UCSD-AML1 (cell line): Measurements from ENCODE around the gene TMEM87B.

Experiments
- DNase-seq: peaks from one replicate; lab custom pipeline; 2025; ENCODE audit not compliant: unreplicated experiment; lab: John Stamatoyannopoulos, UW

The TMEM87B gene

DNA sequence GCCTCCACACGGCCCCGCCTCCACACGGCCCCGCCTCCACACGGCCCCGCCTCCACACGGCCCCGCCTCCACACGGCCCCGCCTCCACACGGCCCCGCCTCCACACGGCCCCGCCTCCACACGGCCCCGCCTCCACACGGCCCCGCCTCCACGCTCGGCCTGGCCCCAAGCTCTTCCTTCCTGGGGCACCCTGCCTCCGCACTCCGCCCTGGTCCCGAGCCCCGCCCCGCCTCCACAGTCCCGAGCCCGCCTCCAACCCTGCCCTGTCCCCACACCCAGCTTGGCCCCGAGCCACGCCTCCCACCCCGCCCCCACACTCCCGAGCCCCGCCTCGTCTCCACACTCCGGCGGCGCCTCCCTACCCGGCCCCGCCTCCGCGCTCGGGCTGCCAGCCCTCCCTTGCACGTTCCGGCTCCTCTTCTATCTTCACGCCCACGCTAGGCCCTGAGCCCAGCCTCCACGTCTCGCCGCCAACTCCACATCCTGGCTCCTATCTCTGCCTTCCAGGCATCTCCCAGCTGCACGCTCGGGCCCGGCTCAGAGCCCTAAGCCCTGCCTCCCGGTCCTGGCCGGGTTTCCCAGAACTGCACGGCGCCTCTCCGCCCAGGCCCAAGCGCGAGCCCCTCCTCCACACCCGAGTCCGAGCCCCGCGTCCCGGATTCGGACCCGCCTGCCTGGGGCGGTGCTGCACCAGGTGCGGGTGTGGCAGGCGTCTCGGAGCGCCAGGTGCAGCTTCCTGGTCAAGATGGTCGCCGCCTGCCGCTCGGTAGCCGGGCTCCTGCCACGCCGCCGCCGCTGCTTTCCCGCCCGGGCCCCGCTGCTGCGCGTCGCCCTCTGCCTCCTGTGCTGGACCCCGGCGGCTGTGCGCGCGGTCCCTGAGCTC is at the start of gene TMEM87B:
TMEM87B (plus strand) TSS at position 423 of the 883 bp plus-strand sequence; CDS start at position 746, 323 bp downstream.
- peak; percentile 99 for DNase-seq

- DNase-seq = no peak
Measured at GRCh38 chr2:112005406-112006075, 49.5 kb upstream of the TMEM87B start.

- DNase-seq = no peak
Measured at GRCh38 chr2:112006076-112006410, 49.0 kb upstream of the TMEM87B start.

DNA sequence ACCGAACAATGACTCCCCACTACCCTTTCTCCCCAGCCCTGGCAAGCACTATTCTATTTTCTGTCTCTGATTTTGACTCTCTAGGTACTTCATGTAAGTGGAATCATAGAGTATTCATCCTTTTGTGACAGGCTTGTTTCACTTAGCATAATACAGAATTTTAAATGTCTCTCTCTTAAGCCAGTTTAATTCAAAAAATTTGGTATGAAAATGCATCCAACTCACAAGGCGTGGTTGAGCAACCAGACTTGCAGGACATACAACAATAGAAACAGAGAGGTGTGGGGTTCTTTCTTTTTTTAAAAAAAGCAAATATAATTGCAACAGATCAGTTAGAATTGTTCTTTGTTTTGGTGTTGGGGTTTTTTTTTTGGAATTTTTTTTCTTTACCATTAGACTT is 47.6 kb upstream of the TMEM87B start:
- DNase-seq = no peak

GRCh38 chr2:112008910-112009485 is 46.1 kb upstream of the TMEM87B start:
- DNase-seq = no peak

DNA sequence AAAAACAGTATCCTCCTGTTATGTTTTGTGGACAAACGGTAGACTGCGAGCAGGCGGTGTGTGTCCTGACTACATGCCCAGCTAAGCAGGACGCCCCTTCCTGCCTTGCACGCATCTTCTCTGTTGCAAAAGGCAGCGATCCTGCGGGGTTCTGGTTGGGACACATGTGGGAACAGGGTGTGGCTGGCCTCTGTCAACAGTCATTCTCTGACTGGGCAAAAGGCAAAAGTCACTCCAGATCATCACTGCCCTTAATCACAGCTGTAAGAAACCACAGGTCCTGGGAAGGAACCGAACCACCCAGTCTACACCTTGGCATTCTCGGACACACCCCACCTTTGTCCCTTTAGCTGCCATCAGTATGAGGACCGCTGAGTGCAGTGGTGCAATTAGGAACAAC is 44.3 kb upstream of the TMEM87B start:
- DNase-seq = no peak

- DNase-seq = no peak
Measured at GRCh38 chr2:112012556-112012955, 42.5 kb upstream of the TMEM87B start.

DNA sequence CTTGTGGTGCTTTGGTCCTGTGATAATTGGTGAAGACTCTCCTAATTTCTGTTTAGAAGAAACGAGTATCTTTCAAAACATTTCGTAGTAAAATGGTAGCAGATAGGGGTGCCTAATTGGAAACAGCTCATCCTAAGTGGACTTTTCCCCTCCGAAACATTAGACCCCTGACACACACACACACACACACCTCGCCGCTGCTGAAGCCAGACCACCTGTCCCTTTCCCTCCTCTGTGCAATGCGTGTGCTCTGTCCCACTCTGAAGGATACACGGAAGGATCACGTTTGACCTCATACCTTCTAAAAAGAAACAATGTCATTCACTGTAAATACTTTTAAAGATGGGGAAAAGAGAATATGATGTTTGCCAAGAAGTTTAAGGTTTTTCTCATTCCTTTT is 36.2 kb upstream of the TMEM87B start:
- DNase-seq = no peak

- DNase-seq = no peak
Measured at GRCh38 chr2:112019569-112019982, 35.5 kb upstream of the TMEM87B start.

- no peak for DNase-seq
Measured at GRCh38 chr2:112020561-112020960, 34.5 kb upstream of the TMEM87B start.

GRCh38 chr2:112021290-112021689 is 33.8 kb upstream of the TMEM87B start:
- no peak for DNase-seq

DNA sequence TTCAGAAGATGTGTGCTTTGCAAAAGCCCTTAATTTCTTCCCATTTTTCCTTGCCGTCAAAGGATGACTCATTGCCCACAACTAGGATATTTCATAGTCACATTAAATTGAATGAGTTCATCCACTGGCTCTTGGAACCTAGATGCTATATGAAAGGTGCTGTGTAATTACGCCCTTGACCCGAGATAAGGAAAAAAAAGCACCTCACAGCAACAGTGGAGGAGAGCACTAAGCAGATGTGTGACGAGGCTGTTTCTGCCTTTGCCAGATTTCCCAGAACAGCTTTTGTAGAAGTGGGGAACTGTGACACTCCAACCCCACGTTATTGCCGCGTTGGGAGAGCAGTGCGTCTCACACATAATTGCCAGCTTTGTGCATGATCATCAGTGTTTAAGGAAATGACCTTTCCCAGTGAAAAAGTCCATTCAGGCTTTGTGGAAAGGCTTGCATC is 33.3 kb upstream of the TMEM87B start:
- DNase-seq = no peak

DNA sequence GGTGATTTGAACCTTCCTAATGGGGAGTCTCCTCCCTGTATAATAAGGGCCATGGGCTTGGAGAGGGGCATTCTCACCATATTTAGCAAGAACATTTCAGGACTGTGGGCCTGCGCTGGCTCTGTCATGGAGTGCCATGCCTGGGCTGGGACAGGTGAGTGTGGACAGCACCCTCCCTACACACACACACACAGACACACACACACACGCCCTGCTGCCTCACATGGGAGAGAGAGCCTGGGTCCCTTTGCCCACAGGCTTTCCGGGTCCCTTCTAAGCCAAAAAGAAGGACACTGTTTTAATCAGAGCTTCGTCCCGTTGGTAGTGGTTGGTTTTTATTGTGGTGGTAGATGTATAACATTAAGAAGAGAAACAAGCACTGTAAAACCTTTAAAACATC is 31.4 kb upstream of the TMEM87B start:
- DNase-seq = no peak

- no peak for DNase-seq
Measured at GRCh38 chr2:112024231-112024630, 30.8 kb upstream of the TMEM87B start.

DNA sequence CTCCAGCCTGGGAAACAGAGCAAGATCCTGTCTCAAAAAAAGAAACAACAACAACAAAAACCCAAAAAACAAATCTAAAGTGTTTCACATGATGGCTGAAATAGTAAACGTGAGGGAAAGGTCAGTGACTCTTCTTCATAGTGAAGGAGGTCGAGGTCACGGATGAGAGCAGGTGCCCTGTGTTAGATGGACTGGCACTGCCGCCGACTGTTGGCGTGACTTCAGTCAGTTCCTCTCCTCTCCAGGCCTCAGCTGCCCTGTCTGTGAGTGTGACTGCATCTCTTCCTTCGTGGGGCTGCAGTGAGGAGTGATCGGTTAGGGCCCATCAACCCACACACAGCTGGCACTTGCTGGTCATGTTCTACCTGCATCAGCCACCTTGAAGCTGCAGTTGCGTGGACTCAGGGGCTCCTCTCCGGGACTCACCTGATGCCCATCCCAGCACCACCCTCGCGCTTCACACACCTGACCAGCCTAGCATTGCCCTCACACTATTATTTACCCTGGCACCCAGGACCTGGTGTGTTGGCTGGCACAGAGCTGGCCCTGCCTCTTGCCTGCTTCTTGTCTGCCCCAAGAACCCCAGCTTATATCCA is 30.1 kb upstream of the TMEM87B start:
- DNase-seq = no peak

DNA sequence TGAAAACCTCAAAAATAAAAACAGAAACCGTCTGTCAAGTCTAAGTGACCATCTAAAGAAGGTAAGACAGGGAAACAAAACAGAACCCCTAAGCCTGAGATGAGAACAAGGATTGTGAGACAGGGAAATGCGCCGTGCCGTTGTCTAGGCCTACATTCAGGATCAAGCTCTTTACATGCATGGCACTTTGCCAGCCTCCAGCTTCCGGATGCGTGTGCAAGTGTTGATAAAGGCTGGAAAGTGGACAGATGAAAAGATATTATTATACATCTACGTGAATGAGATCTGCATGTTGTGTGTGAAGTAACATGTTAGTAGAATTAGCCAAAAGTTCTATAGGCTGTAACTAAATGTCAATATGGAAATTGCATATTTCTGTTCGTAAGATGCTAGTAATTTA is 28.6 kb upstream of the TMEM87B start:
- no peak for DNase-seq

- DNase-seq = no peak
Measured at GRCh38 chr2:112027767-112028166, 27.3 kb upstream of the TMEM87B start.

GRCh38 chr2:112029164-112029563 is 25.9 kb upstream of the TMEM87B start:
- DNase-seq = no peak

DNA sequence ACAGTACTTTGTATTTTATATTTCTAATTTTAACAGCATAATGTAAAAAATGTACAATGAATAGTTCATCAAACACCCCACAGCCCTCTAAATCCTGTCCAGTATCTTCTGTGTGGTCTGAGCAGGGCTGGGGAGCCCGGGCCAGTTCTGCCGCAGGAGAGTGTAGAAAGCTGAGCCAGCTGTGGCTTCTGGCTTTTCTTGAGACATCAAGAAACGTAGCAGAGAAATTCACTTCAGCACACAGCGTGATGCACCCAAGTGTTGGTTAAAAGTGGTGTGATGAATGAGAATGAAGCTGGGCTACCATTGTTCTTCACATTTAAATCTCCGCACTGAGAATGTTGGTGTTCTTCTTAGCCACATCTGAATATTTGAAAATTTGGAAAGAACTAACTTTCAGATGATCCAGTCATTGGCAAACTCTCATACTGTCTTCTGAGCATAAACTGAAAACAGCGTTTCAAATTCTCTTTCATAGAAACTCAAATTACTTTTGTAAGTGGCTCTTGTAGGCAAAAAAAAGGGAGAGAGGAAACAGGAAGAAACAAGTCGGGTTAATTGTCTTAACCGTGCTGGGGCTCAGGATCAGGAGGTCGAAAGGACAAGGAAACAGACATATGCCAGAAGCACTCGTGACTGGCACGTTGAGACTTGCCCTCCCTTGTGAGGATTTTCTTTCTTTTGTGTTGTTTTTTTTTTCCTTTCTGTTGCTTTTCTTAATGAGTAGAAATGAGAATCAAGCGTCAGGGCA is 23.4 kb upstream of the TMEM87B start:
- no peak for DNase-seq

DNA sequence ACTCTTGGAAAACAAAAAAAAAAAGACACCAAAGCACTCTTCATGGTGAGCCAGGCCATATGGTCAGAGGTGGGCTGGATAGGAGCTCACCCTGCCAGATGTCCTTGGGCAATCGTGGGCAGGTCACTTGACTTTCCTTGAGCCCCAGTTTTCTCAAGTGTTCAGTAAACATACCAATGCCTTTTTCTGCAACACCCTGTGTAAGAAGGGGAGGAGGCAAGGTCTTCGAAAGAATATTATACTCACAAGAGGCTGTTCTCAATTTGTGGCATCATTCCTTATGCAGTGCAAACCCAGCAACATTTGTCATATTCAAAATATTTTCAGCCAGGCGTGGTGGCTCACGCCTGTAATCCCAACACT is 22.9 kb upstream of the TMEM87B start:
- DNase-seq = no peak
